Stimulated activated naive CD4-positive, alpha-beta T cell treated with Interleukin-2 at 50 U/mL for 16 hours (primary cell): ENCODE data around the gene ZNF483.
"Not testable (repeated sequence)": the region's sequence is repeated elsewhere in the genome, so short reads cannot be mapped to it uniquely, and the experiment has no call there.

ENCODE experiments used
- DNase-seq: peaks from one replicate; lab custom pipeline; 2025; lab: John Stamatoyannopoulos, UW

Gene ZNF483

DNA sequence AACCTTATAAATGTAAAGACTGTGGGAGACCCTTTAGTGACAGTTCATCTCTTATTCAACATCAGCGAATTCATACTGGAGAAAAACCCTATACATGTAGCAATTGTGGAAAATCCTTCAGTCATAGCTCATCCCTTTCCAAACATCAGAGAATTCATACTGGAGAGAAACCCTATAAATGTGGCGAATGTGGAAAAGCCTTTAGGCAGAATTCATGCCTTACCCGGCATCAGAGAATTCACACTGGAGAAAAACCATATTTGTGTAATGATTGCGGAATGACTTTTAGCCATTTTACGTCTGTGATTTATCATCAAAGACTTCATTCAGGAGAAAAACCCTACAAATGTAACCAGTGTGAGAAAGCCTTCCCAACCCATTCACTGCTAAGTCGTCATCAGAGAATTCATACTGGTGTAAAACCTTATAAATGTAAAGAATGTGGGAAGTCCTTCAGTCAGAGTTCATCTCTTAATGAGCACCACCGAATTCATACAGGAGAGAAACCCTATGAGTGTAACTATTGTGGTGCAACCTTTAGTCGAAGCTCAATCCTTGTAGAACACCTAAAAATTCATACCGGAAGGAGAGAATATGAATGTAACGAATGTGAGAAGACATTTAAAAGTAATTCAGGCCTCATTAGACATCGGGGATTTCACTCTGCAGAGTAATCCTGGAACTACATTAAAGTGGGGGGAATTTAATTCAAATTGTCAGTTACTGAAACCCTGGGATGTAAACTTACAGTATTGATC is 17.7 kb downstream of the ZNF483 start:
- no peak for DNase-seq

DNA sequence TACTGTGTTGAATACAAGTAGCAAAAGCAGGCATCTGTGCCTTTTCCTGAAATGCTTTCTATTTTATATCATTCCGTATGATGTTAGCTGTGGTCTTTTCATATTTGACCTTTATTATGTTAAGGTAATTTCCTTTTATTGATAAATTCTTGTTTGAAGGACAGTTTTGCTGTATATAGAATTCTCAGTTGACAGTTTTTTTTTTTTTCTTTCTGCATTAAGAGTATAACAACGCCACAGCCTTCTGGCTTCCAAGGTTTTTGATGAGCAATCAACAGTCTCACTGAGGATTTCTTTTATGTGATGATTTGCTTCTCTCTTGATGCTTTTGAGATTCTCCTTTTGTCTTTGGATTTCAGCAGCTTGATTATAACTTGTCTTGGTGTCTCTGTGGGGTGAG is 23.6 kb downstream of the ZNF483 start:
- no peak for DNase-seq

DNA sequence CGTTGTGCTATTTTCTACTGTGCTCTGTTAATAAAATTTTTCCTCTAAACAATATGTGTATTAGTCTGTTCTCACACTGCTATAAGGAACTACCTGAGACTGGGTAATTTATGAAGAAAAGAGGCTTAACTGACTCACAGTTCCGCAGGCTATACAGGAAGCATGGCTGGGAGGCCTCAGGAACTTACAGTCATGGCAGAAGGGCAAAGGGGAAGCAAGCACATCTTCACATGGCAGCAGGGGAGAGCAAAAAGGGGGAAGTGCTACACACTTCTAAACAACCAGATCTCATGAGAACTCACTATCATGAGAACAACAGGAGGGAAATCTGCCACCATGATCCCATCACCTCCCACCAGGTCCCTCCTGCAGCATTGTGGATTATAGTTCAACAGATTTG is 30.4 kb downstream of the ZNF483 start:
- not testable (repeated sequence) for DNase-seq

DNA sequence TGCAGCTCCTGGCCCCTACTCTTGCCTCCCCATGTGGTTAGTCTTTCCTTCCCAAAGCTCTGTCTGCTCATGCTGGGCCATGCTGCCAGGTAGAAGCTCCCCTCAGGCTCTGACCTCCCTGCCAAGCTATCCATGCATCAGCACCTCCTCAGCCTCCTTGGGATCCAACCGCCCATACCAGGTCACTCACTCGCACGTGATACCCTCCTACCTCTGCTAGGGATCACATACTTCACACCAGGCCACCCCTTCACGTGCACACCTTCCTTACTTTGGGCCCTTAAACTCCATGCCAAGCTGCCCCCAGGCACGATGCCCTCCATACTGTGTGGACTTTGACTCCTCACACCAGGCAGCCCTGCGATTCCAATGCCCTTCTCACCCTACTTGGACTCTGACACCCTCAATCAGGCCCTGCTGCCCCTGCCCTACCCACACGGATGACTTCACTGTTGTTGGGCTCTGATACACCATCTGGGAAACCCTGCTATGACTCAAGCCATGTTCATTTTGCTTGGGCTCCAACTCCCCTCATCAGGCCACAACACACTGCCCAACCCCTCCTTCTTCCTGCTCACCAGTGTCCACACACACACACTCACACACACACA is 34.1 kb downstream of the ZNF483 start:
- DNase-seq: no peak

DNA sequence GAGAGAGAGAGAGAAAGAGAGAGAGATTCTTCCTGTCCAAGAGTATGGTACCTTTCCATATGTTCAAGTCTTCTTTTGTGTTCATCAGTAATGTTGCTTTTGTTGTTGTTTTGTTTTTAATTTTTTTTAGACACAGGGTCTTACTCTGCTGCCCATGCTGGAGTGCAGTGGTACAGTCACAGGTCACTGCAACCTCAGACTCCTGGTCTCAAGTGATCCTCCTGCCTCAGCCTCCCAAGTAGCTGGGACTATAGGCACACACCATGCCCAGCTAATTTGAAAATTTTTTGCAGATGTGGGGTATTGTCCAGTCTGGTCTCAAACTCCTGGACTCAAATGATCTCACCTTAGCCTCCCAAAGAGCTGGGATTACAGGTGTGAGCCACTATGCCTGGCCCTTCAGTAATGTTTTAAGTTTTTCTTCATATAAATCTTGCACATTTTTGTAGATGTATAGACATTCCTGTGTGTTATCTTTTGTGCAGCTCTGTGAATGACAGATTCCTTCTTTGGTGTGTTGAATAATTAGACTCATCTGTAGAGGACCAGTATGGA is 36.3 kb downstream of the ZNF483 start:
- no peak for DNase-seq

DNA sequence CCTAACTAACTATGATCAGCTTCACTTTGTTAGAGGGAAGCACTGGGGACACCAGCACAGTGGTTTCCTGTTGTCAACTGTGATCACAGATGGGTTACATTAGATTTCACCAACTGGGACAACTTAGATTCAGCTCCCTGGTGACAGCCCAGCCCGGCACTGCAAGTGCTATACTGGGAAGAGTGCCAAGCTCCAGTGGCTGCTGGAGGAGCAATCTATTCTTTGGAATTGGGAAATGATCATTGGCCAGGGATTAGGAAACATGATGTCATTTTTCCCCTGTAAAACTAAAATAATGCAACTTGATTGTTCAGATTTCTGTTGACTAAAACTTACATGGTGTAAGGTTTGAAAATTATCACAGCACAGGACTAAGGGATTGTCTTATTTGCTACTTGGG is 41.3 kb downstream of the ZNF483 start:
- no peak for DNase-seq

DNA sequence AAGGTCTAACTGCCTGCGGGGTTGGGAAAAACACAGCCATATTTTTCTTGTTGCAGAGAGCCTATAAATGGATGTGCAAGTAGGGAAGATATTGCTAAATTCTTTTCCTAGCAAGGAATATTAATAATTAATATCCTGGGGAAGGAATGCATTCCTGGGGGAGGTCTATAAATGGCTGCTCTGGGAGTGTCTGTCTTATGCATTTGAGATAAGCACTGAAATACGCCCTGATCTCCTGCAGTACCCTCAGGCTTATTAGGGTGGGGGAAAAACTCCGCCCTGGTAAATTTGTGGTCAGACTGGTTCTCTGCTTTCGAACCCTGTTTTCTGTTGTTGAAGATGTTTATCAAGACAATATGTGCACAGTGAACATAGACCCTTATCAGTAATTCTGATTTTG is 43.1 kb downstream of the ZNF483 start:
- not testable (repeated sequence) for DNase-seq

DNA sequence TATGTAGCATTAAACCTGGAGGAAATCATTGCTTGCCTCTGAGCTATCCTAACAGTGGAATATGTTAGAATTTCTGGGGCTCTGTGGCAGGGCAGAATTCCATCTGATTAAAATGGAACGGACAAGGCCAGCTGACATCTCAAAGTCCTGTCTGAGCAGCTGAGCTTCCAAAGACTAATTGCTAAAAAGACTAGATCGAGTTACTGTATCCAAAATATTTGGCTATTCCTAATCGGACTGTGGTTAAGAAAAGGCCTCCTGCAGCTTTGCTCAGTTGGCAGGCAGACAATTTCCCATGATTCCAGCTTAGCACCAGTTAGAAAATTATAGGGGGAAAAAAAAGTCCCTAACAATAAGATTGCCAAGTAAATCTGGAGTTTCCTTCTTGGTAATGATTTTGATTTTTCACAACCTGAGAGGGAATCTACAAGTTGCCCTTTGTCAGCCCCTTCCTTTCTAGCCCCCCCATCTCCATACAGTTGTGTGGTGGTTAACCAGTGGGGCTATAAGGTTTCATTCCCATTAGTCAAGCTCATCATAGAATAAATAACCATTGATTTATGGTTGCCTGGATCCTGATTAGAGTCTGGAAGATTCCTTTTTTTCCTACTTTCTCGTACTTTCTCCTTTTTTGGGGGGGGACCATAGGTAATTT is 48.1 kb downstream of the ZNF483 start:
- no peak for DNase-seq

DNA sequence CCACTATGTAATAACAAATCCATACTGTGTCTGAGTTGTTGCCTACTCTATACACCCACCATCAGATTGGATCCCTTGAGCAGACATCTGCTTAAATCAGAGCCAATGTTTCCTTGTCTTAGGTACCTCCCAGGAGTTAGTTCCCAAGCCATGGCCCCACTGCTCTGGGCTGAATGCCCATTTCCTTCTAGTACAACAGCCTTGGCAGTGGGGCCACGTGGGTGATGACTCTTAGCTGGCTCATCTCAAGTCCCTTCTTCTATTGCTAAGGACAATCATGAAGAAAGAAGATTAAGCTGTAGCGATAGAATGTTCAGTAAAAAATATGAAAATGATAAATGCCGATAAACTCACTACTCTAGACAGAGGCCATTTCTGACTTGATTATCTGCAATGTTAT is 57.9 kb downstream of the ZNF483 start:
- no peak for DNase-seq

DNA sequence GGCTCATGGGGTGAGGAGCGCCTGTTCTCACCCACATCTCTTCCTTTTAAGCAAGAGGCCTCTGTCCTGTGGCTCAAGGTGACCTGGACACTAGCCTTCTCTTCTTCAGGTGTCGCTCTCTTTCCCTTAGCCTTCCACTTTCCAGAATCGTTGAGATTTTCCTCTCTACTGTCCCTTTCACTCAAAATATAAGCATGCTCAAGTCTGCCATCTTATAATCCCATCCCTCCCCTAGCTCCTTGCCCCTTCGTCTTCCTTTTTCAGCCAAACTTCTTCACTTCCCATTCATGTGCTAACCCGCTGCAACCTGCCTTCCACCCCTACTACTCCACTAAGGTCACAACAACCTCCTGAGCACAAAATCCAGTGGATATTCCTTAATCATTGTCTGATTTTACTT is 61.4 kb downstream of the ZNF483 start:
- no peak for DNase-seq

DNA sequence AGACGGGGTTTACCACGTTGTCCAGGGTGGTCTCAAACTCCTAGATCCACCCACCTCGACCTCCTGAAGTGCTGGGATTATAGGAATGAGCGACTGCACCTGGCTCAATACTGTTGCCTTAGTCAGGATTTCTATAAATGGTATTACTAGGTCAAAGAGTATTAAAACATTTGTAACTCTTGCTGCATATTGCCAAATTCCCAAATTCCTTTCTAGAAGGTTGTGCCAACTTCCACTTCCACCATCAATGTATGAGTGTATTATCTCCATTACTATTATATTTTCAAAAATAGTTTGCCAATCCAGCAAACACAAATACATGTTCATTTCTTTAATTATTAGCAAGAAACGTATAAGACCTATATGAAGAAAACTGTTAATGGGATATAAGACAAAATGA is 63.9 kb downstream of the ZNF483 start:
- DNase-seq: no peak

DNA sequence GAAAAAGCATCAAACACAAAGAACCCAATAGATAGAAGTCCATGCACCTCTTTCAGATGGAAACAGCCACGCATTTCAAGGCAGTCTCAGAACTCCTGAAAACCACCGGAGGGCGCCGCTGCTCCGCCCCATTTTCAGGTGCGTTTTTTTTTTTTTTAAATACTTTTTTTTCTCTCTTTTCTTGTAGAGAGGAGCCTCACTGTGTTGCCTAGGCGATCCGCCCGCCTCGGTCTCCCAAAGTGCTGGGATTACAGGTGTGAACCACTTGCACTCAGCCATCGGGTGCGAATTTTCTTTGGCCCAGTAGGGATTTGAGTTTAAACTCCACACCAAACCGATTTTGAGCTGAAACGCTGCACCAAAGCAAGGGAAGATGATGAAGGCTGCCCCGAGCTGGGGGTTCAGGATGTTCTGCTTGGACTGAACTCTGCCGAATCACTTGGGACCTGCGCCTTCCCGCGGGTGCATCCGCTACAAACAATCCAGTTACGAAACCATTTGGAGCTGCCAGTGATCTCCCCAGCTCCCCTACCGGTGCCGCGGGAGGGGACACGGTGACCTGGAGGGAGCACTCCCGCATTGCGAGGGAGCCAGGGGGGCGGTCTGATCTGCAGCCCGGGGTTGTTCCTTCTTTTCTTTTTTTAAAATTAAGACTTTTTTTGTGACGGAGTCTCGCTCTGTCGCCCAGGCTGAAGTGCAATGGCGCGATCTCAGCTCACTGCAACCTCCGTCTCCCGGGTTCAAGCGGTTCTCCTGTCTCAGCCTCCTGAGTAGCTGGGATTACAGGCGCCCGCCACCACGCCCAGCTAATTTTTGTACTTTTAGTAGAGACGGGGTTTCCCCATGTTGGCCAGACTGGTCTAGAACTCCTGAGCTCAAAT is 73.1 kb downstream of the ZNF483 start:
- peak; percentile 54 for DNase-seq

DNA sequence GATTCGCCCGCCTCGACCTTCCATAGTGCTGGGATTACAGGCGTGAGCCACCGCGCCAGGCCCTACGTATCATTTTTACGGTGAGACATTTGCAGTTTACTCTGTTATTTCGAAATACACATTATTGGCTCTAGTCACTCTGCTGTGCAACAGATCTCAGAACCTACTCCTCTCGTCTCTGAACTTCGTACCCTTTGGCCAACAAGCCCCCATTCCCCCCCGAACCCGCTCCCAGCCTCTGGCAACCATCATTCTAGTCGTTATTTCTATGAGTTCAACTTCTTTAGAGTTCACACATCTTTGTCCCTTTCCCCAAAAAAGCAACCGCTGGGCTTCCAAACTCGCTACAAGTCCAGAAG is 73.7 kb downstream of the ZNF483 start:
- no peak for DNase-seq

DNA sequence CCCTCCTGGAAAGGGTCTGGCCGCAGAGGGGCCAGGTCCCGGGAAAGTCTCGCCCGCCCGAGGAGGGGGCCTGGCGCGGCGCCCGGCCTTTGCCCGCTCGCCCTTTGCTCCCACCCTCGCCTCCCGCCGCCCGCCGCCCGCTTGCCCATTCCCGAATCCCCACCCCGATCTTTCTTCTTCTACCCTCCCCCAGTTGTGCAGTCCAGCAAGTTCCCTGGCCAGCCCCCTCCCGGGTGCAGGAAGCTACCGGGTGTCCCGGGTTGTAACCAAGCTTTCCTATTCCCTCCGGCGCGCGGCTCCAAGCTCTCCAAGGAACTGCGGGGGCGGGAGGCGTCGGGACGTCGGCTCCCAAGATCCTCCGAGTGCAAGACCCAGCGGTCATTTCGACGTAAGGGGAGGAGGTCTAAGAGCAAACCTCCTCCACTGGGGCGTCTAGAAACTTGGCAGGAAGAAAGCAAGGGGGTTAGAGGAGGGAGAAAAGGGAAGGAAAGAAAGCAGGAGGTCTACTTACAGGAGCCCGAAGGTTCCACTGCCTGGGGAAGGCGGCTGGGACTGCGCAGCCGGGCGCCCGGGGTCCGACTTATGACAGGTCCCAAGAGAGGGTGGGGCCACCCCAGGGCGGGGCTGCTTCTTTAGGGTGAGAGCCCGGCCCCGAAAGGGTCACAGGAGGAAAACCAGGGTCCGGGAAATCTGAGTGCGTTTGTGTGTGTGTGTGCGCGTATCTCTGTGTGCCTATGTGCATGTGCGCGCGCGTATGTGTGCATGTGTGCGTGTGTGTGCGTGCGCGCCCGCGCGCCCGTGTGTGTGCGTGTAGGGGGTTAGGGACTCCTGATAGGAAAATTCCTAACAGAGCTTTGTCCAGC is 74.3 kb downstream of the ZNF483 start, which contains the start of gene PTGR1:
Gene PTGR1, minus strand, starts transcription at position 556 of the 863 bp plus-strand sequence. CDS start 2,225 bp downstream, outside the sequence.
- no peak for DNase-seq

DNA sequence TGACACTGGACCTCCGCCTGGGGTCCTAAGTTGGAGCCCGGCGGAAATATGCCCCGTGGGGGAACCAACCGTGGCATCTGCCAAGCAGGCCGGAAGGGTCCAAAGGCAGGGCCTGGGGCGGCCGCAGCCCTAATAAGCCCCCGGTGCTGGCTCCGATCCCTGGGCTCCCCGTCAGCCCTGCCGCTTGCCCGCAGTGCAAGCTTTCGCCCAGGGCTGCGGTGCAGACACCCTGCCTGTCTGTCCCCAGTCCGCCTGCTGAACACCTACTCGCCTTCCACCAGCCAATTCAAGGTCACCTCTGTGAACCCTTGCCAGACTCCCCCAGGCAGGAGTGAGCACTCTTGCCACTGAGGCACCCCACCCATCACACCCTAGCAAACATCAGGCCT is 75.0 kb downstream of the ZNF483 start:
- DNase-seq: no peak

DNA sequence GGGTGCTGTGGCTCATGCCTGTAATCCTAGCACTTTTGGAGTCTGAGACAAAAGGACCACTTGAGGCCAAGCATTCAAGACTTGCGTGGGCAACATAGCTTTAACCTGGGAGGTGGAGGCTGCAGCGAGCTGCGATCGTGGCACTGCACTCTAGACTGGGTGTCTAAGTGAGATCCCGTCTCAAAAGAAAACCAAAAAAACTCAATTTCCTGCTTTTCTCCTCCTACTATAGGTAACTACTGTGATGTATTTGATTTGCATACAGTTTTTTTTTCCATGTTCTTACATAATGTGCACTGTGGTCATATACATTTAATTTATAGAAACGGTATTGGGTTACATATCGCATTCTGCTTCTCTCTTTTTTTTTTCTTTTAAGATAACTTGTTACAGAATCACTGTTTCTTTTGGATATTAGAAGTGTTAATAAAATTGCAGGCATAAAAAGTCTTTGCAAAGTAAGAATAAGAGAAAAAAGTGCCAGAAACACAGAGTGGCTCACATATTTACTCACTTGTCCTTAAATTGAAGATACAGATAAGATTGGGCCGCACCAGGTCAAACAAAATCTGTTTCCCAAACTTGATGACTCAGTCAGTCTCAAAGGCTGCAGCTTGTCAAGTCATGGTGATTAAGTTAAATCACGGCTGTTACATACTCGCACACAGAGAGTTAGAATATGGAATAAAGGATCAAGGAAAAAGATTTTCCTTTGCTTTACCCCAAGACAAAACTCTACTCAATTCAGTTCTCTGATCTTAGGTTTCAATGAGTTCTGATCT is 76.4 kb downstream of the ZNF483 start:
- DNase-seq: no peak

DNA sequence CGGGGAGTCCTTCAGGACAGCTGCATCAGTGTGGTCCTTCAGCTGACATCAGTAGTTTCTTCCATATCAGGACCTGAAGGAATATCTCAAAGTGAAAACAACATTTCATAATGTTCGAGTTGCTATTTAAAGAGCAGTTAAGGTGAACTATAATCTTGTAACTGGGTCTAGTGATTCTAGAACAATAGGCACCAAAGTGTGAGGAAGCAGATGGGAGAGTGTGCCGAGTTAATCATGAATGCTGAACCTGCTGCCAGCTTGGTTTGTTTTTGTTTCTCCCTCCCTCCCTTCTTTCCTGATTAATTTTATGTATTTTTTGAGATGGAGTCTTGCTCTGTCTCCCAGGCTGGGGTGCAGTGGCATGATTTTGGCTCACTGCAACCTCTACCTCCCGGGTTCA is 78.1 kb downstream of the ZNF483 start:
- DNase-seq: no peak

DNA sequence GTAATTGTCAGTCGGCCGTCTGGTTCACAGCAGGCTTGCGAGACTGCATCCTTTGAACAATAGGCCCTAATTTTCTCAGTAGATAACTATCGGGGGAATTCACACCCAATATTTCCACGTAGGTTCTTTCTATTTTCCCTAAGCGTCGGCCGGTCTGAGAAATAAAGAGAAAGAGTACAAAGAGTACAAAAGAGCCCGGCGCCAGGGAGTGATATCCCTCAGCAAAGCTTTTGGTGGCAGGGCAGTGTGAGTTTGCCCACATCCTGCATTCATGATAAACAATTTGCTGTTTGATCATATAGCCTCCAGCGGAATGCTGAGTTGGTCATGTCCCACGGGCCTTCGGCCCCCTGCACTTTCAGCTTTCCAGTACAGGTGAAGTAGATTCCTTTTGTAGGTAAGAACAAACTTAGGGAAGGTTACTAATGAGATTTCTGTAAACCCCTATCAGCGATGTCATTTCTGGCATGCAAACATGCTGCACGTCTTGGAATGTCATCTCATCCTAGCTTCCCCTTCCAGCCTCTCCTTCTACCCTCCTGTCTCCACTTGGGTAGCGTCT is 79.2 kb downstream of the ZNF483 start:
- DNase-seq: no peak

DNA sequence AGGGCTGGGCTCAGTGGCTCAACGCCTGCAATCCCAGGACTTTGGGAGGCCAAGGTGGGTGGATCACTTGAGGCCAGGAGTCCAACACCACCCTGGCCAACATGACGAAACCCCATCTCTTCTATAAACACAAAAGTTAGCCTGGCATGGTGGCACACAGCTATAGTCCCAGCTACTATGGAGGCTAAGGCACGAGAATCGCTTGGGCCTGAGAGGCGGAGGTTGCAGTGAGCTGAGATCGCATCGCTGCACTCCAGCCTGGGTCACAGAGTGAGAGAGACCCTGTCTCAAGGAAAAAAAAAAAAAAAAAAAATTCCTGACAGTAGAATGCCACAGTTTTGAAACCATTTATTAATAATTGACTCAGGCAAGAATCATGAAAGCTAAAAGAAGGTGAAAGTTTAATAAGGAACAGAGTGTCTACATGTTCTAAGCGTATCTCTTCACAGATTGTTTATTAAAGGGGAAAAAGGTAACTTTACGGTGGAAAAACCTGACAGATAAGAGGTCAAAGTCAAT is 80.1 kb downstream of the ZNF483 start:
- DNase-seq: no peak

DNA sequence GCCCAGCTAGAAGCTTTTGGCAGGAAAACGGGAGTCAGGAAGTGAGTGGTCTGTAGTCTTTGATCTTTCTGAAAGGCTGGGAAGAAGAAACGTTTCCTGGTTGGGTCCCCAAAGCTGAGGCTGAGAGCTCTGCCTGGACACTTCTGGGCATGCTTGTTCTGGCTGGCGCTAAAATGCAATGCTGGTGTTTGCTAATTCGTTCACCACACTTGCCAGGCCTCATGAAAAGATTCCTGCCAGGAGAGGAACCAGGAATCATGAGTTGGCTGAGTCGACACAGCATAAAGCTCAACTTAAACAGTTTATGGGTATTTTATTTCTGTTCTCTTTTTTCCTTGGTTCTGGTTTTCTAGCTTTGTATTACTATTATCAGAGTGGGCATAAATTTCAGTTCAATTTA is 85.2 kb downstream of the ZNF483 start:
- DNase-seq: no peak
